Pancreas (tissue), 10 donors: ENCODE data around the gene CCL15. TPM values are rescaled to one million over a fixed set of nuclear protein-coding genes. Genes with fewer than 3 reads are reported as not detected.

Experiments
- ATAC-seq, 4 donors: fragments of 200-7000 bp; cut with Tn5 transposase; one replicate each; pipeline versions ENCODE4 v1.8.0 to v1.9.1; 2020; ENCODE audit warnings: mild to moderate bottlenecking in 4 of 4, moderate library complexity in 4 of 4
- DNase-seq, 6 donors: peaks; one replicate each; pipeline ENCODE4 v3.0.0-alpha.2; 2020
- FAIRE-seq: peaks from 2 replicates; lab custom pipeline; 2012; peaks lifted over from hg19 to GRCh38; lab: Jason Lieb, UNC
- H3K27ac ChIP-seq, 4 donors: fragments of 200-600 bp; sonication (generic); 1 replicate in 3 of 4; 2 replicates in 1 of 4; pipeline versions ENCODE4 v1.5.0 to v1.8.0; 2020
- H3K27me3 ChIP-seq, 4 donors: fragments of 200-600 bp; one replicate each; pipeline ENCODE4 v1.8.0; 2021
- H3K36me3 ChIP-seq, 3 donors: fragments of 200-600 bp; sonication (generic) in 1 of 3; one replicate each; pipeline versions ENCODE4 v1.5.0 to v1.8.0; 2020 to 2021
- H3K4me1 ChIP-seq, 3 donors: fragments of 200-600 bp; one replicate each; pipeline ENCODE4 v1.8.0; 2021
- H3K4me3 ChIP-seq, 4 donors: fragments of 200-600 bp; sonication (generic) in 2 of 4; one replicate each; pipeline versions ENCODE4 v1.5.0 to v1.8.0; 2020 to 2021
- H3K9me3 ChIP-seq, 4 donors: fragments of 200-600 bp; one replicate each; pipeline ENCODE4 v1.8.0; 2021
- WGBS, 2 donors: extraction: QIAGEN DNeasy Blood & Tissue Kit; methylation state at CpG; one replicate each; pipeline ENCODE4 v1.1.7; 2013; 5-methylcytosine and 5-hydroxymethylcytosine counted together
- intact Hi-C, 3 donors: fragments of 100-400 bp; cut with DNase I; formaldehyde crosslinking; loops; one replicate each; pipeline versions ENCODE4 v1.11.1 to v1.14.2; 2022
- polyA plus RNA-seq, 2 donors: library from polyadenylated mRNA; stranded (reverse); fragments of 200-250 nt; gene quantifications; one replicate each; pipeline ENCODE4 v1.2.3, GENCODE V29; 2013
- total RNA-seq, 6 donors: library from RNA; stranded (reverse); fragmentation: NEBNext Ultra II Directional in 4 of 6; extraction: Animal tissue kit (Norgen Biotek cat#: 25700) in 4 of 6; gene quantifications; one replicate each; pipeline versions ENCODE4 v1.2.1 to v1.2.4, GENCODE V29; 2021 to 2023
- TF ChIP-seq, protein P1 (sequence below), 4 donors: fragments of 200-600 bp; sonication (generic) in 3 of 4; IDR thresholded peaks; one replicate each; pipeline versions ENCODE4 v1.5.0 to v1.8.0; 2021; ENCODE audit warnings: antibody characterized with exemption in 4 of 4
- donor health status: healthy with polysubstance abuse.
- donor health status: DM: no; HTN: no; CAD: no; lungs with moderate emphysema.
- donor health status: DM: no; HTN: no; CAD: no.
- donor health status: control.
- donor health status: control.
- donor health status: Bipolar disorder and iron deficiency.
- donor health status: DM: yes; HTN: yes; CAD: no.
- donor health status: DM: no; HTN: no; CAD: no.
- donor health status: DM: no; HTN: no; CAD: no.
- donor health status: DM: yes; HTN: yes; CAD: no.

The CCL15 gene, protein sequence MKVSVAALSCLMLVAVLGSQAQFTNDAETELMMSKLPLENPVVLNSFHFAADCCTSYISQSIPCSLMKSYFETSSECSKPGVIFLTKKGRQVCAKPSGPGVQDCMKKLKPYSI
- total RNA-seq = under 1 TPM in 3 of 6 donors, not detected in 3; 0.32 to 0.55 (median 0.32) TPM
- polyA plus RNA-seq = under 1 TPM in 1 of 2 donors, not detected in 1; 0.59 TPM

DNA sequence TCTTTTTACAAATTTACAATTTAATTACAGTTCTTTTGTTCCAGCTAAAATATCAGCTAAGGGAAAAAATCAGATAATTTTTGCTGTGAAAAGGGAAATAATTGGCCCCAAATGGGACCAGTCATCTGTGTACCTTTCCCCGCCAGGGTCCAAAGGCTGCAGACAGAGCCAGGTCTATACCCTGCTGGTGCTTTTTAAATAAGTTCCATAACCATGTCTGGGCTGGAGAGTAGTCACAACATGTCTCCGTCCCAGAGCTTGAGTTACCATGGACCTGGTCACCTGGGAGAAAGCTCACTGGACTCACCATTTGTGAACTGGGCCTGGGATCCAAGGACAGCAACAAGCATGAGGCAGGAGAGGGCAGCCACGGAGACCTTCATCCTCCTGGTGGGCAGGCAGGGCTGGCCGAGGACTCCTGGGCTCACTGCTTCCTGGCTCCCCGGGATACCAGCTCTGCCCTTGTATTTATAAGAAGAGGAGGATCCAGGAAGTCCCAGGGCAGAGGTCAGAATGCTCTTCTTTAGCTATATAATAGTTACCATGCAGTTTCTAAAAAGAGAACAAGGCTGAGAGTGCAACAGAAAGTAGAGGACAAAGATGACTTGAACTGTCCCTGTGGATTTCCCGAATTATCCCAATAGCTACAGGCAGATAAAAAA is at the start of gene CCL15:
Gene CCL15 (minus strand): TSS at position 444 of the 662 bp plus-strand sequence. CDS start 61 bp downstream, at position 383.
- peaks cover 0 to 5% (median 4%) of the 10 kb centered on the region in 3 donors for H3K4me1 ChIP-seq
- FAIRE-seq = no peak
- TF ChIP-seq, protein P1, sequence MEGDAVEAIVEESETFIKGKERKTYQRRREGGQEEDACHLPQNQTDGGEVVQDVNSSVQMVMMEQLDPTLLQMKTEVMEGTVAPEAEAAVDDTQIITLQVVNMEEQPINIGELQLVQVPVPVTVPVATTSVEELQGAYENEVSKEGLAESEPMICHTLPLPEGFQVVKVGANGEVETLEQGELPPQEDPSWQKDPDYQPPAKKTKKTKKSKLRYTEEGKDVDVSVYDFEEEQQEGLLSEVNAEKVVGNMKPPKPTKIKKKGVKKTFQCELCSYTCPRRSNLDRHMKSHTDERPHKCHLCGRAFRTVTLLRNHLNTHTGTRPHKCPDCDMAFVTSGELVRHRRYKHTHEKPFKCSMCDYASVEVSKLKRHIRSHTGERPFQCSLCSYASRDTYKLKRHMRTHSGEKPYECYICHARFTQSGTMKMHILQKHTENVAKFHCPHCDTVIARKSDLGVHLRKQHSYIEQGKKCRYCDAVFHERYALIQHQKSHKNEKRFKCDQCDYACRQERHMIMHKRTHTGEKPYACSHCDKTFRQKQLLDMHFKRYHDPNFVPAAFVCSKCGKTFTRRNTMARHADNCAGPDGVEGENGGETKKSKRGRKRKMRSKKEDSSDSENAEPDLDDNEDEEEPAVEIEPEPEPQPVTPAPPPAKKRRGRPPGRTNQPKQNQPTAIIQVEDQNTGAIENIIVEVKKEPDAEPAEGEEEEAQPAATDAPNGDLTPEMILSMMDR (IDR thresholded peaks at IDR 0.05) = no peak
- no peaks in the 10 kb centered on the region for H3K27me3 ChIP-seq
- intact Hi-C loops = no loop called here
- H3K9me3 ChIP-seq = no peaks in the 10 kb centered on the region
- no peak within 1 kb of the TSS for H3K27ac ChIP-seq
- 84 to 88% methylated on average over 6 of the region's 6 CpGs for WGBS, 2 donors
- no peaks in the 10 kb centered on the region for H3K36me3 ChIP-seq
- peak in 1 of 4 donors; percentile 15 for ATAC-seq
- DNase-seq = no peak
- H3K4me3 ChIP-seq = no peak within 1 kb of the TSS

DNA sequence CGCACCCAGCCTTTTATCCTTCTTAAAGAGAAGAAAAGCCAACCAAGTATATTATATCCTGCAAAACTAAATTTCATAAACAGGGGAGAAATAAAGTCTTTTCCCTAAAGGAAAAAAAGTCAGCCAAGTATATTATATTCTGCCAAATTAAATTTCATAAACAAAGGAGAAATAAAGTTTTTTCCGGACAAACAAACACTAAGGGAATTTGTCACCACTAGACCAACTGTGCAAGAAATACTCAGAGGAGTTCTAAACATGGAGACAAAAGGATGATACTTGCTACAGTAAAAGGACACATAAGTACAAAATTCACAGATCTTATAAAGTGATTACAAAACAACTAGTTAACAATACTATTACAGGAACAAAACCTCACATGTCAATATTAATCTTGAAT is 48.3 kb upstream of the CCL15 start:
- no peak for DNase-seq
- no peaks in the 10 kb centered on the region for H3K9me3 ChIP-seq
- H3K27ac ChIP-seq = no peak overlapping the region
- no peaks in the 10 kb centered on the region for H3K4me1 ChIP-seq
- 93 to 94% methylated on average over 2 of the region's 2 CpGs for WGBS, 2 donors
- no peak overlapping the region for H3K4me3 ChIP-seq
- FAIRE-seq = no peak
- intact Hi-C loops = no loop called here
- TF ChIP-seq, protein P1 (IDR thresholded peaks at IDR 0.05) = no peak
- H3K27me3 ChIP-seq = no peaks in the 10 kb centered on the region
- no peak for ATAC-seq
- H3K36me3 ChIP-seq = no peaks in the 10 kb centered on the region

DNA sequence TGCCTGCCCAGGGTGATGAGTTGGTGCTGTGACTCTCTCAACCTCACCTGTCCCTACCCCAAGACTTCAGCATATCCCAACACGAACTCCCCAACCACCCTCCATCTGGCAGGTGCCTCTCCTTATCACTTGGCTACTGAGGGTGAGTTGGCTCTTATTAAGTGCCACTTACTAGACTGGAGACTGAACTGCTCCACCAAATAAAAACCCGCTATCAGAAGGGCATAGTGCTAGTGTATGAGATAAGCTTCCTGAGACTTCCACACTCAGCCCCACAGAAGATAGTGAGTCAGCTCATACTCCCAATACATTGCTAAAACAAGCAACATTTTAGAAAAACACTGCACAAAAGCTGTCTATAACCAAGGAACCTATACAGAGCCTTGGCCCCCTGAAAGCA is 46.7 kb upstream of the CCL15 start:
- ATAC-seq = no peak
- H3K4me3 ChIP-seq = no peak overlapping the region

DNA sequence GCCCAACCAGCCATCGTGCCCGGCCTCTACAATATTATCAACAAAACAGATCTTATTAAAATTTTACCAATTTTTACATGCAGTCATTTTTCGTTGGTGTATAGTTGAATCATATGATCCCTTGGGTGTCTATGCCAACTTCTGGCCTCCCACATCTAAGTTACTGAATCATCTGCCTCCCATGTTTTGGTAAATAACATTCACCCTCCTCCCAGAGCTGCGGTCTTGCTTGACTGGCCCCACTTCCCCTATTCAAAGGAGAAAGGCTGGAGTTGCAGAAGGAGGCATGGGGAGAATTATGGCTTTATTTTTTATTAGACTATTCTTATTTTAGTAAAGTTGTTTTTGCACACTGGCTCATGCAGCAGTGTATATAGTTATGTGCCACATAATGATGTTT is 34.9 kb upstream of the CCL15 start:
- no peak overlapping the region for H3K27ac ChIP-seq
- H3K4me3 ChIP-seq = no peak overlapping the region
- no peaks in the 10 kb centered on the region for H3K4me1 ChIP-seq
- H3K27me3 ChIP-seq = no peaks in the 10 kb centered on the region
- FAIRE-seq (no peak), DNase-seq (no peak), ATAC-seq (peak in 2 of 4 donors; percentile 23 to 45)
- H3K9me3 ChIP-seq = no peaks in the 10 kb centered on the region
- intact Hi-C loops = no loop called here
- WGBS, 2 donors = 78 to 88% methylated on average over 4 of the region's 4 CpGs
- no peaks in the 10 kb centered on the region for H3K36me3 ChIP-seq
- TF ChIP-seq, protein P1 (IDR thresholded peaks at IDR 0.05) = no peak

More for the DNA sequence above, 46.7 kb upstream of the CCL15 start:
- Histone ChIP-seq H3K9me3 (no peaks in the 10 kb centered on the region), H3K27ac (no peak overlapping the region), H3K27me3 (no peaks in the 10 kb centered on the region), H3K4me1 (no peaks in the 10 kb centered on the region), H3K36me3 (no peaks in the 10 kb centered on the region)
- 68 to 81% methylated on average over 2 of the region's 2 CpGs for WGBS, 2 donors
- TF ChIP-seq, protein P1 (IDR thresholded peaks at IDR 0.05) = no peak
- intact Hi-C loops = no loop called here
- DNase-seq (no peak), FAIRE-seq (no peak)

DNA sequence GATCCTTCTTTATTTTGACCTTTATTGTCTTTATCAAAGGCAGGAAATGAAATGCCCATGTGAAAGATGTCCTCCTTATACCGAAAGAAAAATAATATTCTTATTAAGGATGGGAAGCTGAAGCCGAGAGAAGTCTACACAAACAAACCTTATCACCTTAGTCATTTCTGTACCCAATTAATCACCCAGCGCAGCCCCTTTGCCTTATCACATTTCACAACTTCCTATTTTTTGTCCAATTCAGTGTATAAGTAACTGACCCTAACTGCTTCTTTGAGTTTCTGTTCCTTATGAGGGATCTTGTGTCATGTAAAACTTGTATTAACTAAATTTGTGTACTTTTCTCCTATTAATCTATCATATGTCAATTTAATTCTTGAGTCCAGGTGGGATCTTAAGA is 32.8 kb upstream of the CCL15 start:
- DNase-seq = no peak
- ATAC-seq = peak in 1 of 4 donors; percentile 34
- Histone ChIP-seq H3K4me1 (no peaks in the 10 kb centered on the region), H3K9me3 (no peaks in the 10 kb centered on the region), H3K27me3 (no peaks in the 10 kb centered on the region), H3K4me3 (no peak overlapping the region), H3K36me3 (no peaks in the 10 kb centered on the region), H3K27ac (no peak overlapping the region)
- no peak for FAIRE-seq
- intact Hi-C loops = no loop called here
- TF ChIP-seq, protein P1 (IDR thresholded peaks at IDR 0.05) = no peak
- 8 to 14% methylated on average over 3 of the region's 3 CpGs for WGBS, 2 donors
